C4-2B (cell line): Measurements from ENCODE around the gene LRWD1.
"Not testable (repeated sequence)": the region's sequence is repeated elsewhere in the genome, so short reads cannot be mapped to it uniquely, and the experiment has no call there.

Experiments used
- ZFX ChIP-seq: fragments of 450-650 bp; IDR thresholded peaks from 2 replicates; pipeline ENCODE4 v1.6.1; 2017
- TF ChIP-seq, protein P1 (sequence below): fragments of 450-650 bp; conservative IDR thresholded peaks from 2 replicates; pipeline ENCODE4 v1.5.1; 2017; ENCODE audit warnings: mild to moderate bottlenecking

DNA sequence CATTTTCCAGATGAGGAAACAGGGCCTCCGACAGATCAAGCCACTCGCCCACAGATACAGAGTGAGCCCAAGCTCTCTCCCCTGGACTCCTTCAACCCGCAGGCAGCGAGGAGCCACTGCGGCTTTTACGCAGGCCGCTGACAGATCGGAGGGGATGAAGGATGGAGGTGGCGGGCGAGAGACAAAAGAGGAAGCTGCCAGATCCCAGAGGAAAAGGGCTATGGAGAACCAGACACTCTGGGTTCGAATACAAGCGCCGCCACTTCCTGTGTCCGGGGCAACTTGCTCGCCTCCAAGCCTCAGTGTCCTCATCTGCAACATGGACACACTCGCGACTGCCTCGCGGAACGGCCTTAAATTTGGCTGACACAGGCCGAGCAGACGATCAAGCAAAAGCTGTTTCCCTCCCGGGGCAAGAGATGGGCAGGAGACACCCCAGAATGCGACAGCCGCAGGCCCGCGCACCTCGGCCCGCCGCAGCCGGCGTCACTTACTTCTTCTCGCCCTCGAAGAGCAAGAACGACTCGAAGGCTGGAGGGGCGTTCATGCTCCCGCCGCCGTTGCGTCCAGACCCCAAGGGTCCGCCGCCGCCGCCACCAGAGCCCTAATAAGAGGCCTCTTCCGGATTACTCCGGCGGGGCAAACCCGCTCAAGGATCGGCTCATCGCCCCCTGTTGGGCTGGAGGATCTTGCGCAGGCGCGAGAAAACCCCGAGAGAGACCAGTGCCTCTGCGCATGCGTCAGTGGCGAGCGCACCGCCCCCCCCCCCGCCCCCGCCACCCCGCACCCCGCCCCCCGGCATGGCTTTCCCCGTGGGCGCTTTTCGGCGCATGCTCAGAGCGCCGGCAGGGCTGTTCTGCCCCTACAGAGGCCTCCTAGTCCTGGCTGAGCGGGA, 13.8 kb downstream of the LRWD1 start, which contains the start of gene POLR2J:
- TF ChIP-seq, protein P1, sequence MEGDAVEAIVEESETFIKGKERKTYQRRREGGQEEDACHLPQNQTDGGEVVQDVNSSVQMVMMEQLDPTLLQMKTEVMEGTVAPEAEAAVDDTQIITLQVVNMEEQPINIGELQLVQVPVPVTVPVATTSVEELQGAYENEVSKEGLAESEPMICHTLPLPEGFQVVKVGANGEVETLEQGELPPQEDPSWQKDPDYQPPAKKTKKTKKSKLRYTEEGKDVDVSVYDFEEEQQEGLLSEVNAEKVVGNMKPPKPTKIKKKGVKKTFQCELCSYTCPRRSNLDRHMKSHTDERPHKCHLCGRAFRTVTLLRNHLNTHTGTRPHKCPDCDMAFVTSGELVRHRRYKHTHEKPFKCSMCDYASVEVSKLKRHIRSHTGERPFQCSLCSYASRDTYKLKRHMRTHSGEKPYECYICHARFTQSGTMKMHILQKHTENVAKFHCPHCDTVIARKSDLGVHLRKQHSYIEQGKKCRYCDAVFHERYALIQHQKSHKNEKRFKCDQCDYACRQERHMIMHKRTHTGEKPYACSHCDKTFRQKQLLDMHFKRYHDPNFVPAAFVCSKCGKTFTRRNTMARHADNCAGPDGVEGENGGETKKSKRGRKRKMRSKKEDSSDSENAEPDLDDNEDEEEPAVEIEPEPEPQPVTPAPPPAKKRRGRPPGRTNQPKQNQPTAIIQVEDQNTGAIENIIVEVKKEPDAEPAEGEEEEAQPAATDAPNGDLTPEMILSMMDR: not testable (repeated sequence)
- TF ChIP-seq ZFX: not testable (repeated sequence)
